ENCODE results near the gene POC1A.

GRCh38 chr3:52068055-52068571, 86.1 kb downstream of the POC1A start:
- TF ChIP-seq POLR2AphosphoS5 (IDR thresholded peaks at IDR 0.05; ENCODE audit: low read depth, low read length) (no peak), CHD2 (IDR thresholded peaks at IDR 0.05; ENCODE audit: low read length, partially characterized antibody) (peak; percentile 85), TCF12 (IDR thresholded peaks at IDR 0.05) (peak; percentile 87), JUND (IDR thresholded peaks at IDR 0.05) (no peak), EZH2phosphoT487 (IDR thresholded peaks at IDR 0.05; ENCODE audit: borderline replicate concordance, low read depth) (no peak), GABPA (IDR thresholded peaks at IDR 0.05; ENCODE audit: low read depth) (no peak), RCOR1 (IDR thresholded peaks at IDR 0.05; ENCODE audit: low read length) (peak; percentile 75)
- TF ChIP-seq, protein P1, sequence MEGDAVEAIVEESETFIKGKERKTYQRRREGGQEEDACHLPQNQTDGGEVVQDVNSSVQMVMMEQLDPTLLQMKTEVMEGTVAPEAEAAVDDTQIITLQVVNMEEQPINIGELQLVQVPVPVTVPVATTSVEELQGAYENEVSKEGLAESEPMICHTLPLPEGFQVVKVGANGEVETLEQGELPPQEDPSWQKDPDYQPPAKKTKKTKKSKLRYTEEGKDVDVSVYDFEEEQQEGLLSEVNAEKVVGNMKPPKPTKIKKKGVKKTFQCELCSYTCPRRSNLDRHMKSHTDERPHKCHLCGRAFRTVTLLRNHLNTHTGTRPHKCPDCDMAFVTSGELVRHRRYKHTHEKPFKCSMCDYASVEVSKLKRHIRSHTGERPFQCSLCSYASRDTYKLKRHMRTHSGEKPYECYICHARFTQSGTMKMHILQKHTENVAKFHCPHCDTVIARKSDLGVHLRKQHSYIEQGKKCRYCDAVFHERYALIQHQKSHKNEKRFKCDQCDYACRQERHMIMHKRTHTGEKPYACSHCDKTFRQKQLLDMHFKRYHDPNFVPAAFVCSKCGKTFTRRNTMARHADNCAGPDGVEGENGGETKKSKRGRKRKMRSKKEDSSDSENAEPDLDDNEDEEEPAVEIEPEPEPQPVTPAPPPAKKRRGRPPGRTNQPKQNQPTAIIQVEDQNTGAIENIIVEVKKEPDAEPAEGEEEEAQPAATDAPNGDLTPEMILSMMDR (IDR thresholded peaks at IDR 0.05) = no peak
